Mesothelial cell of epicardium (in vitro differentiated cells): ENCODE measurements around the gene EZR. TPM values are rescaled to one million over a fixed set of nuclear protein-coding genes. Genes with fewer than 3 reads are reported as not detected.

Experiments
- DNase-seq, 2 experiments: peaks; one replicate each; pipeline ENCODE4 v3.0.0; 2021; ENCODE audit warnings: low spot score in 2 of 2; ENCODE audit not compliant: unreplicated experiment in 2 of 2
- H3K27ac Mint-ChIP-seq: 2 replicates; pipeline ENCODE4 v1.8.0; 2021; ENCODE audit warnings: mixed read lengths
- H3K27me3 Mint-ChIP-seq: 2 replicates; pipeline ENCODE4 v1.8.0; 2021; ENCODE audit warnings: low read depth, mixed read lengths
- H3K36me3 Mint-ChIP-seq: 2 replicates; pipeline ENCODE4 v1.8.0; 2021; ENCODE audit warnings: mixed read lengths
- H3K4me1 Mint-ChIP-seq: 2 replicates; pipeline ENCODE4 v1.8.0; 2021; ENCODE audit warnings: mixed read lengths
- H3K4me3 Mint-ChIP-seq: 2 replicates; pipeline ENCODE4 v1.8.0; 2021; ENCODE audit warnings: mild to moderate bottlenecking, moderate library complexity, mixed read lengths
- H3K9me3 Mint-ChIP-seq: 2 replicates; pipeline ENCODE4 v1.8.0; 2021; ENCODE audit warnings: mixed read lengths
- total RNA-seq: library from RNA; stranded (reverse); gene quantifications from 3 replicates; pipeline ENCODE4 v1.2.1, GENCODE V29; 2021
- TF ChIP-seq, protein P1 (sequence below): fragments of 200-600 bp; sonication (generic); IDR thresholded peaks from one replicate; pipeline ENCODE4 v1.5.0; 2021; ENCODE audit warnings: antibody characterized with exemption; ENCODE audit not compliant: unreplicated experiment

EZR gene
- 195 to 208 TPM (median 204 TPM) in 3 replicates for total RNA-seq

DNA sequence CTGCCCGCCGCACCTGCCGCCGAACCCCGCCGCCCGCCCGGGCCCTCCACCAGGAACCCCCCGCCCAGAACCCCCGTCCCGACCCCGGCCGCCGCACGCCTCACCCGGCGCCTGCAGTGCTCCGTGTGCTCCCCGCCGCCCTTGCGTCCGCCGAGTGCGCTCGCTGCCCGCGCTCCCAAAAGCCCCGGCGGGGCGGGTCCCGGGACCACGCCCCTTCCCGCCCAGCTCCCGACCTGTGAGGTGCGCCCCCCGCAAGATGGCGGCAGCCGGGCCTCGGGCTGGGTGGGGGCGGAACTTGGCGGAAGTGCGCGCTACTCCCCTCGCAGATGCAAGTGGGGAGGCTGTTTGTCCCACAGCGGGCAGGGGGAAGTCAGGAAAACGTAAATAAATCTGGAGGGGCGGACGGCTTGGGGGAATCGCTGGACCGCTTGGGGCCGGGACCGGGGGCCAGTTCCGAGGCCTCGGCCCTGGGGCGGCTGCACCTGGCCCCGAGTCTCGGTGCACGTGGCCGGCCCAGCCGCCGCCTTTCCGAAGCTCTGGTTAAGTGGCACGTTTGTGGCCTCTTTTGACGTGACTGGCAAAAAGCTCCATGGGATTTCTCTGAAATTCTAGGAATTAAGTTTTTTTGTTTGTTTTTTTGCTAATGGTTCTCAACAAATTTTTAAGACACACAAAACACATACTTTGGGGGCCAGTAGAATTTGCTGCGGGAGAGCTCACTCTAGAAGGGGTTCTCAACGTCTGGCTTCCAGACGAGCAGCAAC lies at the start of gene EZR:
EZR (minus strand) TSS at position 156 of the 764 bp plus-strand sequence. CDS start 1,275 bp downstream, outside the sequence.
- TF ChIP-seq, protein P1, sequence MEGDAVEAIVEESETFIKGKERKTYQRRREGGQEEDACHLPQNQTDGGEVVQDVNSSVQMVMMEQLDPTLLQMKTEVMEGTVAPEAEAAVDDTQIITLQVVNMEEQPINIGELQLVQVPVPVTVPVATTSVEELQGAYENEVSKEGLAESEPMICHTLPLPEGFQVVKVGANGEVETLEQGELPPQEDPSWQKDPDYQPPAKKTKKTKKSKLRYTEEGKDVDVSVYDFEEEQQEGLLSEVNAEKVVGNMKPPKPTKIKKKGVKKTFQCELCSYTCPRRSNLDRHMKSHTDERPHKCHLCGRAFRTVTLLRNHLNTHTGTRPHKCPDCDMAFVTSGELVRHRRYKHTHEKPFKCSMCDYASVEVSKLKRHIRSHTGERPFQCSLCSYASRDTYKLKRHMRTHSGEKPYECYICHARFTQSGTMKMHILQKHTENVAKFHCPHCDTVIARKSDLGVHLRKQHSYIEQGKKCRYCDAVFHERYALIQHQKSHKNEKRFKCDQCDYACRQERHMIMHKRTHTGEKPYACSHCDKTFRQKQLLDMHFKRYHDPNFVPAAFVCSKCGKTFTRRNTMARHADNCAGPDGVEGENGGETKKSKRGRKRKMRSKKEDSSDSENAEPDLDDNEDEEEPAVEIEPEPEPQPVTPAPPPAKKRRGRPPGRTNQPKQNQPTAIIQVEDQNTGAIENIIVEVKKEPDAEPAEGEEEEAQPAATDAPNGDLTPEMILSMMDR, result no peak
- H3K9me3 Mint-ChIP-seq, result no peaks in the 10 kb centered on the region
- H3K36me3 Mint-ChIP-seq, result peaks cover 2% of the 10 kb centered on the region
- peaks cover 33% of the 10 kb centered on the region for H3K4me1 Mint-ChIP-seq
- no peaks in the 10 kb centered on the region for H3K27me3 Mint-ChIP-seq
- peak within 1 kb of the TSS; percentile 90 for H3K27ac Mint-ChIP-seq
- peak; percentile 69 to 77 for DNase-seq
- peak within 1 kb of the TSS; percentile 99 for H3K4me3 Mint-ChIP-seq

DNA sequence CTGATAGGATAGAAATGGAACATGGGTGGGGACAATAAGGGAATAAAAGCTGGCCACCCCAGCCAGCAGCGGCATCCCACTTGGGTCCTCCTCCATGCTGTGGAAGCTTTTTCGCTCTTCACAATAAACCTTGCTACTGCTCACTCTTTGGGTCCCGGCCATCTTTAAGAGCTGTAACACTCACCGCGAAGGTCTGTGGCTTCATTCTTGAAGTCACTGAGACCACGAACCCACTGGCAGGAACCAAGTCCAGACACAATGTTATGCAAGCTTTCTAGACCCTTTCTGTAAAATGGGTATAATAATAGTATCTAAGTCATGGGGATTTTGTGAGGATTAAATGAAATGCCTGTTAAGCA lies 48.9 kb upstream of the EZR start:
- Mint-ChIP-seq H3K27me3 (no peaks in the 10 kb centered on the region), H3K4me3 (no peak overlapping the region), H3K4me1 (peaks cover 52% of the 10 kb centered on the region), H3K27ac (peak overlapping the region; percentile 98), H3K9me3 (no peaks in the 10 kb centered on the region), H3K36me3 (peaks cover 3% of the 10 kb centered on the region)
- TF ChIP-seq, protein P1, result no peak
- DNase-seq, result no peak

DNA sequence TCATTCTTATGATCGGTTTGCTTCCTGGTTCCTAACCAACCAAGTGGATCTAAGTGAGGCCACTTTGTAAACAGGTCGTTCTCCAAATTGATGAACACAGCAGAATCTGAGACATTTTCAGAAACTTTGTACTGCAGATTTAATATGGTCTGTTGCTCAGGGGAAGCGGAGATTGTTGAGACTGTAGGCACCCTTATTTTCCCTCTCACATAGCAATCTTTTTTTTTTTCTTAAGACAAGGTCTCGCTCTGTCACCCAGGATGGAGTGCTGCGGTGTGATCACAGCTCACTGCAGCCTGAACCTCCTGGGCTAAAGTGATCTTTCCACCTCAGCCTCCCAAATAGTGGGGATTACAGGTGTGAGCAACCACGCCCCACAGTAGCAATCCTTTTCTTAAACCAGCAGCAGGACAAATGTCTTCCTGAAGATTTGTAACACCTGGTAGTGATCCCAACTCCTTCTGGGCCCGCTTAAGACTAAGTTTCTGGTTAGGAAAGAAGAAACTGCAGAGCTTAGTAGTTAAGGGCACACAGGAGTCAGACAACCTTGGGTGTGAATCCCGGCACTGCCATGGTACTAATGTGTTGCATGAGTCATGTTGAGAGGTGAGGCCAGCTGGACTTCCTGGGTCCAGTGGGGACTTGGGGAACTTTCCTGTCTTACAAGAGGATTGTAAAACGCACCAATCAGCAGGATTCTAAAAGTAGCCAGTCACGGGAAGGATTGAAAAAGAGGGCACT lies 48.4 kb upstream of the EZR start:
- peaks cover 52% of the 10 kb centered on the region for H3K4me1 Mint-ChIP-seq
- TF ChIP-seq, protein P1, result no peak
- H3K27me3 Mint-ChIP-seq, result no peaks in the 10 kb centered on the region
- no peaks in the 10 kb centered on the region for H3K9me3 Mint-ChIP-seq
- peaks cover 3% of the 10 kb centered on the region for H3K36me3 Mint-ChIP-seq
- H3K4me3 Mint-ChIP-seq, result no peak overlapping the region
- DNase-seq, result no peak
- peak overlapping the region; percentile 98 for H3K27ac Mint-ChIP-seq

DNA sequence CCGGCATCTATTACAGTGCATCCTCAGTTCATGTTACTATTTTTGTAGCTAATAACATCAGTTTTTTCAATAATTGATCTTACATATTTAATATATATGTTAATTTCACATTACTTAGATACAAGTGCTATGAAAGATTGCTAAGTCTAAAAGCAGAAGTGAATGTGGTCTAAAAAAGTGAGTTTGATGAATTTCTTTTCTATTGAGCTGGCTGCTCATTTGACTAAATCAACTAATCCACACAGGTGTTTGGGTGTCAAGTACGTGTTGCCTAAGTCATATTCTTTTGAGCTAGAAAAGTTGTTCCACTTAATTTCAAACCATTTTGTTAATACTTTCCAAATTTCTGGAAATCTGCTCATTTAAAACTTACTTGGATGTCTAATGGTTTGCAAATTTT lies 46.6 kb upstream of the EZR start:
- Mint-ChIP-seq H3K36me3 (peaks cover 3% of the 10 kb centered on the region), H3K9me3 (peaks cover 9% of the 10 kb centered on the region), H3K27ac (no peak overlapping the region), H3K4me3 (no peak overlapping the region), H3K27me3 (no peaks in the 10 kb centered on the region), H3K4me1 (peaks cover 52% of the 10 kb centered on the region)
- TF ChIP-seq, protein P1, result no peak
- DNase-seq, result no peak

DNA sequence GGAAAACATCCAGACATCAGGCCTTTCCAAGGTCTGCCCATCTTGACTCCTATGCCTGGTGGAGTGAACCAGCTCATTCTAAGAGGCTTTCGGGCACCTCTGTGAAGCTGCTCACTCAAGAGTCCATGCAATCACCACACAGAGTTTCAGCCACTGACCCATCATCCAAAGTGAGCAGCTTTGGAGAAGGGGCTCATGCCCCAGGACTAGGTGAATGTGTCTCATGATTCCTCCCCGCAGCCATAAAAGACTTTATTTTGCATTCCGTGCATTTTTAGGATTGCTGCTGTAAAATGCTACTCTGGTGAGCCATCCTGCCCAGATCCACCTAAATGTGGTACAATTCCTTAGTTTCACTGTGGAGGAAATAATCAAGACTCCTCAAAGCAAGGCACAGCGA lies 44.5 kb upstream of the EZR start:
- H3K27me3 Mint-ChIP-seq, result no peaks in the 10 kb centered on the region
- peaks cover 9% of the 10 kb centered on the region for H3K9me3 Mint-ChIP-seq
- no peak for DNase-seq
- peak overlapping the region; percentile 97 for H3K27ac Mint-ChIP-seq
- H3K4me1 Mint-ChIP-seq, result peaks cover 39% of the 10 kb centered on the region
- TF ChIP-seq, protein P1, result no peak
- H3K4me3 Mint-ChIP-seq, result no peak overlapping the region
- peaks cover 3% of the 10 kb centered on the region for H3K36me3 Mint-ChIP-seq
